ENCODE measurements around the gene TDP2.

The TDP2 gene

DNA sequence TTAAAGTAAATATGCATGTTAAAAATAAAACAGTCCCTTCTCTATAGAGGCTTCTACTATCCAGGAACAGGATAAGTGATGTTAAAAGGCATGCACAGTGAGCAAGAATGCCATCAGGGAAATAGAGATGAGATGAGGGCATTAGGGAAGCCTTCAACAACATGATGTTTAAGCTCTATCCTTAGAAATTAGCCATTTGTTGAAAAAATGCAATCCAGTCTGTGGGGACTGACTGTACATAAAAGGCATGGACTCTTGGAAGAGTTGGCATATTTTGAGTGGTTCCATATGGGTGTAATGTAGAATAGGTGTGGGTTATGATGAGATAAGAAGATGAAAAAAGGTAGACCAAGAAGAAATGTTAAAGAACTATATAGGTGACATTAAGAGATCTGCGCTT, 26.5 kb downstream of the TDP2 start:
- DNase-seq (ENCODE audit: low spot score): no peak
- in situ Hi-C loops (cut with MboI; ENCODE audit: low pct_unique_long_range_greater_than_20kb, low sequenced_read_pairs, unreplicated experiment): no loop called here
- TF ChIP-seq, protein P1, sequence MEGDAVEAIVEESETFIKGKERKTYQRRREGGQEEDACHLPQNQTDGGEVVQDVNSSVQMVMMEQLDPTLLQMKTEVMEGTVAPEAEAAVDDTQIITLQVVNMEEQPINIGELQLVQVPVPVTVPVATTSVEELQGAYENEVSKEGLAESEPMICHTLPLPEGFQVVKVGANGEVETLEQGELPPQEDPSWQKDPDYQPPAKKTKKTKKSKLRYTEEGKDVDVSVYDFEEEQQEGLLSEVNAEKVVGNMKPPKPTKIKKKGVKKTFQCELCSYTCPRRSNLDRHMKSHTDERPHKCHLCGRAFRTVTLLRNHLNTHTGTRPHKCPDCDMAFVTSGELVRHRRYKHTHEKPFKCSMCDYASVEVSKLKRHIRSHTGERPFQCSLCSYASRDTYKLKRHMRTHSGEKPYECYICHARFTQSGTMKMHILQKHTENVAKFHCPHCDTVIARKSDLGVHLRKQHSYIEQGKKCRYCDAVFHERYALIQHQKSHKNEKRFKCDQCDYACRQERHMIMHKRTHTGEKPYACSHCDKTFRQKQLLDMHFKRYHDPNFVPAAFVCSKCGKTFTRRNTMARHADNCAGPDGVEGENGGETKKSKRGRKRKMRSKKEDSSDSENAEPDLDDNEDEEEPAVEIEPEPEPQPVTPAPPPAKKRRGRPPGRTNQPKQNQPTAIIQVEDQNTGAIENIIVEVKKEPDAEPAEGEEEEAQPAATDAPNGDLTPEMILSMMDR (IDR thresholded peaks at IDR 0.05; ENCODE audit: extremely low read depth, insufficient read depth, missing control alignments): no peak

- TF ChIP-seq, protein P1 (IDR thresholded peaks at IDR 0.05; ENCODE audit: extremely low read depth, insufficient read depth, missing control alignments): no peak
- in situ Hi-C loops (cut with MboI; ENCODE audit: low pct_unique_long_range_greater_than_20kb, low sequenced_read_pairs, unreplicated experiment): no loop called here
- no peak for DNase-seq (ENCODE audit: low spot score)
These were observed 30.0 kb downstream of the TDP2 start for GRCh38 chr6:24636681-24637080.

- DNase-seq (ENCODE audit: low spot score): no peak
- TF ChIP-seq, protein P1 (IDR thresholded peaks at IDR 0.05; ENCODE audit: extremely low read depth, insufficient read depth, missing control alignments): no peak
- in situ Hi-C loops (cut with MboI; ENCODE audit: low pct_unique_long_range_greater_than_20kb, low sequenced_read_pairs, unreplicated experiment): no loop called here
These were observed 34.1 kb downstream of the TDP2 start for GRCh38 chr6:24632573-24632972.

DNA sequence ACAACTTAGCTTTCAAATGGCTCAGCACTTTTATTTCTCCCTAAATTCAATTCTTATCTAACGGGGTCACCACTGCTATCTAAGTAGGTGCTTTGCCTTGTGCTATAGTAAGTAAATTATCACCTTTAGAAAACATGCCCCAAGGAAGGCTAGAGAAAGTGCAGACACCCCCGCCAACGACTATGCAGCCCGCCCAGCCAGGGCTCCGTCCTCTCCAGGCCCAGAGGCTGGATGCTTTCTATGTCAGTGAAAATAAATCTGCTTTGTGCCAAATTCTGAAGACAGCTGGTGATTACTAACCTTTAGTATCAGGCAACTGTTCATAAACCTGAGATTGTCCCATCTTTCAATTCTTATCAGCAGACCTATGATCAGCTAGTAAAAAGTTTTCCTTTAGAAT, 35.0 kb downstream of the TDP2 start:
- TF ChIP-seq, protein P1 (IDR thresholded peaks at IDR 0.05; ENCODE audit: extremely low read depth, insufficient read depth, missing control alignments): no peak
- in situ Hi-C loops (cut with MboI; ENCODE audit: low pct_unique_long_range_greater_than_20kb, low sequenced_read_pairs, unreplicated experiment): no loop called here

DNA sequence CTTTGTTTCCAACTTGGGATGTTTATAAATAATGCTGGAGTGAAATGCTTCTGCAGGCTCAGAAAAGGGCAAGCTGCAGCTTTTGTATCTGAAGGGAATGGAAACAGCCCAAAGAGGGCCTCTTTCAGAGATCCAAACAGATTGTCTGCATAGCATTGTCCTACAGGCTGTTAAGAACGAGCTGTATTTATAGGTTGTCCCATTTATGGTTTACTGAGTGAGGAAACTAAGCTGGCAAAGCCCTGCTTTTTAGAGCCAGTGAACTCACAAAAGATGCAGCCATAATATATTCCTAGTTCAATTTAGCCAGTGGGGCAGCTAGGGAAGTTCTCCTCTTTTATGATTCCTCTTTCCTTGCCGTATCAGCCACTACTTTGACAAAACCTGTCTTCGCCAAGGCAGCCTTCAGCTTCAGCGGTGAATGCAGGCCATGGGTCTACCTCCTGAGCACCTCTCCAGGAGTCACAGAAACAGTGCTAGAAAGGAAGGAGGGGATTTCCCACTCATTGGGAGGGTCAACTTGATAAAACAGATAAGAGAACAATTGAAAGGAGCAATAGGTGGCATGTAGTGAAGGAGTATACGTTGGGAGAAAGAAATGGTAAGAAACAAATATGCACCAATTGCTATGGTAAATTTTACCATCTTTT, 35.7 kb downstream of the TDP2 start:
- in situ Hi-C loops (cut with MboI; ENCODE audit: low pct_unique_long_range_greater_than_20kb, low sequenced_read_pairs, unreplicated experiment): no loop called here
- TF ChIP-seq, protein P1 (IDR thresholded peaks at IDR 0.05; ENCODE audit: extremely low read depth, insufficient read depth, missing control alignments): no peak
- DNase-seq (ENCODE audit: low spot score): no peak

More for the DNA sequence above, 35.0 kb downstream of the TDP2 start:
- no peak for DNase-seq (ENCODE audit: low spot score)

DNA sequence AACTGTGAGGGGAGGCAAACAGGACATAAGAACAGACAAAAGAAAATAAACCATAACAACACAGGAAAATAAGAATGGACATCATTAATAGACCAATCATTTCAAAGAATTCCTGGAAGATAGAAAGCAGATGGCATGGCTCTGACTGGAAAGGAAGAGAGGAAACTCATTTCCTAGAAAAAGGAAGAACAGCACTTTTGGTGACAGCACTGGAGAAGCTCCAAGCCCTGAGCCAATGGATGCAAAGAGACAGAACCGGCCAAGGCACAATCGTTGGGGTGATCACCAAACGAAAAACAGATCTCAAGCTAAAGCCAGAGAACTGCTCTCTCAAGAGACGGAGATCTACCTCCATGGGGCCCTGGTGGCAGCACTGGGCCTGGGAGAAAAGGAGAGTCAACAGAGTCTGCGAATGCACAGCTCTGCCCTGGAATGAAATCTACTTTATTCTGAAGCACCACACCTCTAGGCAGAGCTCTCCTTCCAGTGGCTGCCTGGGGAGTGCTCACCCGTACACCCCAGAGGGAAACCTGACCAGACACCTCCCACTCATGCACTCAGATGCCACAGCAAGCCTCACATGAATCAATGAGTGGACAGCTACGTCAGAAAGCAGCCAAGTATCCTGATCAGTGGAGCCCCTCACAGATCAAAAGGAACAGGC, 44.9 kb downstream of the TDP2 start:
- no peak for DNase-seq (ENCODE audit: low spot score)
- in situ Hi-C loops (cut with MboI; ENCODE audit: low pct_unique_long_range_greater_than_20kb, low sequenced_read_pairs, unreplicated experiment): no loop called here
- TF ChIP-seq, protein P1 (IDR thresholded peaks at IDR 0.05; ENCODE audit: extremely low read depth, insufficient read depth, missing control alignments): no peak
